ENCODE measurements around the gene GJA10. TPM values are rescaled to one million over a fixed set of nuclear protein-coding genes. Genes with fewer than 3 reads are reported as not detected.
"Not testable (repeated sequence)": the region's sequence is repeated elsewhere in the genome, so short reads cannot be mapped to it uniquely, and the experiment has no call there.

GJA10 gene
- total RNA-seq, 2 donors from 2014 or later, result not detected

- H3K4me3 ChIP-seq, result no peak overlapping the region
- no peak overlapping the region for H3K9ac ChIP-seq (ENCODE audit: low read depth in 2 of 2, low read length in 2 of 2)
- H3K9me3 ChIP-seq, result no peaks in the 10 kb centered on the region
- no peak overlapping the region for H3K27ac ChIP-seq
- TF ChIP-seq CTCF (IDR thresholded peaks at IDR 0.05), result no peak
- intact Hi-C loops (cut with DNase I), result no loop called here
- no peaks in the 10 kb centered on the region for H3K27me3 ChIP-seq
- H3K36me3 ChIP-seq, result no peaks in the 10 kb centered on the region
- no peak for DNase-seq
- no peaks in the 10 kb centered on the region for H3K4me1 ChIP-seq
Measured at GRCh38 chr6:89887452-89888137, 6.7 kb upstream of the GJA10 start.

- Histone ChIP-seq H3K9ac (ENCODE audit: low read depth in 2 of 2, low read length in 2 of 2) (no peak overlapping the region), H3K9me3 (no peaks in the 10 kb centered on the region), H3K27ac (no peak overlapping the region), H3K4me3 (no peak overlapping the region), H3K4me1 (no peaks in the 10 kb centered on the region), H3K36me3 (no peaks in the 10 kb centered on the region), H3K27me3 (no peaks in the 10 kb centered on the region)
- DNase-seq, result no peak
- TF ChIP-seq CTCF (IDR thresholded peaks at IDR 0.05), result no peak
- intact Hi-C loops (cut with DNase I), result no loop called here
Measured at GRCh38 chr6:89888138-89888514, 6.1 kb upstream of the GJA10 start.

- no peak overlapping the region for H3K9ac ChIP-seq (ENCODE audit: low read depth in 2 of 2, low read length in 2 of 2)
- intact Hi-C loops (cut with DNase I), result no loop called here
- no peaks in the 10 kb centered on the region for H3K4me1 ChIP-seq
- no peak overlapping the region for H3K27ac ChIP-seq
- H3K27me3 ChIP-seq, result no peaks in the 10 kb centered on the region
- no peak for TF ChIP-seq CTCF (IDR thresholded peaks at IDR 0.05)
- H3K4me3 ChIP-seq, result no peak overlapping the region
- DNase-seq, result no peak
- no peaks in the 10 kb centered on the region for H3K36me3 ChIP-seq
- no peaks in the 10 kb centered on the region for H3K9me3 ChIP-seq
Measured at GRCh38 chr6:89888871-89889270, 5.4 kb upstream of the GJA10 start.

DNA sequence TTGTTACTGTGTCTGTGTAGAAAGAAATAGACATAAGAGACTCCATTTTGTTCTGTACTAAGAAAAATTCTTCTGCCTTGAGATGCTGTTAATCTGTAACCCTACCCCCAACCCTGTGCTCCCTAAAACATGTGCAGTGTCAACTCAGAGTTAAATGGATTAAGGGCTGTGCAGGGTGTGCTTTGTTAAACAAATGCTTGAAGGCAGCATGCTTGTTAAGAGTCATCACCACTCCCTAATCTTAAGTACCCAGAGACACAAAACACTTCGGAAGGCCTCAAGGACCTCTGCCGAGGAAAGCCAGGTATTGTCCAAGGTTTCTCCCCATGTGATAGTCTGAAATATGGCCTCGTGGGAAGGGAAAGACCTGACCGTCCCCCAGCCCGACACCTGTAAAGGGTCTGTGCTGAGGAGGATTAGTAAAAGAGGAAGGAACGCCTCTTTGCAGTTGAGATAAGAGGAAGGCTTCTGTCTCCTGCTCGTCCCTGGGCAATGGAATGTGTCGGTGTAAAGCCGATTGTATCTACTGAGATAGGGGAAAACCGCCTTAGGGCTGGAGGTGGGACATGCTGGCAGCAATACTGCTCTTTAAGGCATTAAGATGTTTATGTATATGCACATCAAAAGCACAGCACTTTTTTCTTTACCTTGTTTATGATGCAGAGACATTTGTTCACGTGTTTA, 3.3 kb upstream of the GJA10 start:
- H3K36me3 ChIP-seq; intact Hi-C loops (cut with DNase I); H3K4me3 ChIP-seq; H3K9me3 ChIP-seq; H3K9ac ChIP-seq (ENCODE audit: low read depth in 2 of 2, low read length in 2 of 2); H3K4me1 ChIP-seq; DNase-seq; H3K27me3 ChIP-seq; H3K27ac ChIP-seq: not testable (repeated sequence)

- H3K9me3 ChIP-seq; H3K27ac ChIP-seq; H3K4me3 ChIP-seq; H3K9ac ChIP-seq (ENCODE audit: low read depth in 2 of 2, low read length in 2 of 2); H3K36me3 ChIP-seq; intact Hi-C loops (cut with DNase I); H3K4me1 ChIP-seq; H3K27me3 ChIP-seq; DNase-seq: not testable (repeated sequence)
Measured at GRCh38 chr6:89892577-89892976, 1.7 kb upstream of the GJA10 start.

- Histone ChIP-seq H3K9me3 (no peaks in the 10 kb centered on the region), H3K9ac (ENCODE audit: low read depth in 2 of 2, low read length in 2 of 2) (no peak overlapping the region), H3K27me3 (no peaks in the 10 kb centered on the region), H3K4me3 (no peak overlapping the region), H3K4me1 (no peaks in the 10 kb centered on the region), H3K27ac (no peak overlapping the region), H3K36me3 (no peaks in the 10 kb centered on the region)
- TF ChIP-seq CTCF (IDR thresholded peaks at IDR 0.05), result no peak
- no peak for DNase-seq
- intact Hi-C loops (cut with DNase I), result no loop called here
Measured at GRCh38 chr6:89895276-89895874, 1.1 kb downstream of the GJA10 start.

DNA sequence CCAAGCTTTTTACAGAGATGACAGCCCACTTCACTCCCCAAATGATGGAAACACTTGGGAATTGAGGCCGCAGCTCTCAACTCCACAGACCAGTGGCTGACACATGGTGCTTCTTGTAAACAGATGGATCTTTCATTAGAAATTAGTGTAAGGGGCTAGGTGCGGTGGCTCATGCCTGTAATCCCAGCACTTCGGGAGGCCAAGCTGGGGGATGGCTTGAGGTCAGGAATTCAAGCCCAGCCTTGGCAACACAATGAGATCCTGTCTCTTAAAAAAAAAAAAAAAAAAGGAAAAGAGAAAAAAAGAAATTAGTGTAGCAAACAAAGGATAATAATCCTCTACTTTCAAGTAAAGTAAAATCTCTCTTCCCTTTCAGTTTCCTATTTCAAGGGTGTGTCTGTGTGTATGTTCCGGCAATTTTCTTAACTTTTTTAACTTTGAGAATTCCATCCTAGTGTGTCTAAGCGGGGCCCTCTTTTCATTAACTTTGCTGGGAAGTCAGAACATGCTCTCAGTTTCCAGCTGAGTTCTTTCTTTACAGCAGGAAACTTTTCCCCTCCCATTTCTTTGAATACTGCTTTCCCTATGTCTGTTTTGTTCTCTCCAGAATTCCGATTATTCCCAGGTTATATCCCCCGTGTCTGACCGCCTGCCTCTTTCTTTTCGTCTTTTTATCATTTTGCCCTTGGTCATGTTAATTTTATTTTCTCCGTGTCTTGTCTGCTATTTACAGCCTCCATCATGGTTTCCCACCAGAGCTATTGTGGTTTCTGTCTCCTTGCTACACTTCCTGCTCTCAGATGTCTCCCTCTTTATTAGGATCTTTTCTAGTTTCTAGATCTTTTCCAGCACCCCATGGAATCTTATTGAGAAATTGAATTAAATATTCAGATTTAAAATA, 16.0 kb downstream of the GJA10 start:
- H3K27ac ChIP-seq; H3K4me1 ChIP-seq; intact Hi-C loops (cut with DNase I); H3K36me3 ChIP-seq; H3K27me3 ChIP-seq; H3K9me3 ChIP-seq; H3K4me3 ChIP-seq; H3K9ac ChIP-seq (ENCODE audit: low read depth in 2 of 2, low read length in 2 of 2); DNase-seq: not testable (repeated sequence)
